Measurements from ENCODE around the gene ZNF30.
A peak's percentile ranks its signal among the peaks of the same experiment; 100 is the strongest.

The ZNF30 gene

DNA sequence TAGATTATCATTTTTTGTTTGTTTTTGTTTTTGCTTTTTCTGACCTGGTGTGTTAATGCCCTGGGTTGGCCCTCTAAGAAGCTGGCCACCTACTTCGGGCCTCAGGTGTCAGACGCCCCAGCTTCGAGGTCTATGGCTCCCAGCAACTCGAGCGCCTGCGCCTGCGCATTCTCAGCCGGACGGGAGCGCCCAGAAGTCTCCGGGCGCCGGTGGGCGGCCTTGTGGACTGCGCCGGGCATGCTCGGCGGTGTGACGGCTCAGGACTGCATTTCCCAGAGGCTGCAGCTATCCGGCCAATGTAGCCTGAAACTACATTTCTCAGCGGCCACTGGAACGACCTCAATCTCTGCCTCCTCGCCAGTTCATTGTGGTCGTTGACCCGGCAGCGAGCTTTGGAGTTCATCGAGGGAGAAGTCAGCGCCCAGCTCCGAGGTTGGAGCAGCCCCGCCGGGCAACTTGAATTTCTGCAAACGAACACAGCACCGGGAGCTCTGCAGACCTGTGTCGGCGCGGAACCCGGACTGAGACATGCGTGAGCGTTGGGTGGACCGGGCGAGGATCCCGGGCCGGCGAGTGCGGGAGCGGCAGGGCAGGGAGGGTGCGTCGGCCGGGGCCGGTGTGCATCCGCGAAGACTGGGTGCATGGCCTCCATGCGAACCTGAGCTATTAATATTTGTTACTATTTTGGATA, at the start of gene ZNF30:
ZNF30 (plus strand) TSS at position 219 of the 691 bp plus-strand sequence. CDS start 3,045 bp downstream, outside the sequence.
- peak within 1 kb of the TSS; percentile 83 for H3K4me3 ChIP-seq
- no peak for TF ChIP-seq CTCF (IDR thresholded peaks at IDR 0.05)
- DNase-seq (ENCODE audit: low spot score): peak; percentile 88
- H3K27ac ChIP-seq: peak within 1 kb of the TSS in 1 of 2 donors; percentile 87

GRCh38 chr19:34879563-34879962, 47.1 kb upstream of the ZNF30 start:
- no peak overlapping the region for H3K27ac ChIP-seq
- no peak overlapping the region for H3K4me3 ChIP-seq
- no peak for TF ChIP-seq CTCF (IDR thresholded peaks at IDR 0.05)
- no peak for DNase-seq (ENCODE audit: low spot score)

GRCh38 chr19:34880034-34880433, 46.7 kb upstream of the ZNF30 start:
- no peak overlapping the region for H3K4me3 ChIP-seq
- no peak for TF ChIP-seq CTCF (IDR thresholded peaks at IDR 0.05)
- DNase-seq (ENCODE audit: low spot score): no peak
- H3K27ac ChIP-seq: no peak overlapping the region

DNA sequence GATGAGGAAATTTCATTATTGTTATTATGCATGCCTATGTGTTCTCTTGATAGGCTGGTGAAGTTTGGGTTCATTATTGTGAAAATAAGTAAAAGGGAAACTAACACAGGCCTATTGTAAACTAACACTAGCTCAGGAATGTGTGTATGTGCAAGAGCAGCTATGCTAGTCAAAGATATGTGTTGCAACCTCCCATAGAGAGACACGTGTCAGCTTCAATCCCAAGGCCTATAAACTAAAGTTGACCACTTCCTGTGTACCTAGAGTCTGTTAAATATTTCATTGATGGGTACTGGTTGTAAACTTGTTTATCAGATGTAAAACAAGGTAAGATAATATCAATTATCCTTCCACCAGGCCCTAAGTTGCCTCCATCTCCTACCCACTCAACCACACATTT, 44.7 kb upstream of the ZNF30 start:
- Histone ChIP-seq H3K4me3 (no peak overlapping the region), H3K27ac (no peak overlapping the region)
- DNase-seq (ENCODE audit: low spot score): no peak
- no peak for TF ChIP-seq CTCF (IDR thresholded peaks at IDR 0.05)

DNA sequence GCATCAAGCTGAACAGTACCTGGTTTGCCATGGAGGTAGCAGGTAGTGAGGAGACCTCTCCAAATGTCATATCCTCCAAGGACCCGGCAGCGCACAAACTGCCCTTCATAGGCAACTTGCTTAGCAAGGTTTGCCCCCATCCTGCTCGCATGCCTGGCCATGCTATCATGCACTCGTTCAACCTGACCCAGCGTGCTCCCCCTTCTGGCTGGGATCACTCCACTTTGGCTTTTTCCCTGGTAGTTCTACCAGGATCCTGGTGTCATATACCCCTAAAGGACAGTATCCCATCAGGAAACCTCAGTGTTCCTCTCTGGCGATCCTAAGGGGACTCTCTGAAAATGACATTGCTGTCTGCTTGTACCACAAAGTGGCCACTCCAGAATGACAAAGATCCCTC, 38.6 kb upstream of the ZNF30 start:
- no peak overlapping the region for H3K4me3 ChIP-seq
- DNase-seq (ENCODE audit: low spot score): no peak
- H3K27ac ChIP-seq: no peak overlapping the region
- TF ChIP-seq CTCF (IDR thresholded peaks at IDR 0.05): no peak

DNA sequence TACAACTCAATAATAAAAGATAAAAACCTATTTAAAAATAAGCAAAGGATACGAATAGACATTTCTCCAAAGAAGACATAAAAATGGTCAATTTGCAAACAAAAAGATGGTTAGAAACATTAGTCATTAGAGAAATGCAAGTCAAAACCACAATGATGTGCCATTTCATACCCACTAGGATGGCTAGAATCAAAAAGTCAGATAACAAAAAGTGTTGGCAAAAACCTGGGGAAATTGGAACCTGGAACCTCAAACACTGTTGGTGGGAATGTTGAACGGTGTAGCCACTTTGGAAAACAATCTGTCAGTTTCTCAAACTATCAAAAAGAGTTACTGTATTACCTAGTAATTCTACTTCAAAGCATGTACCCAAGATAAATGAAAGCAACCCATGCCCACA, 26.5 kb upstream of the ZNF30 start:
- no peak overlapping the region for H3K4me3 ChIP-seq
- no peak overlapping the region for H3K27ac ChIP-seq
- no peak for DNase-seq (ENCODE audit: low spot score)
- TF ChIP-seq CTCF (IDR thresholded peaks at IDR 0.05): no peak

All from coronary artery (tissue), 2 donors.